MM.1S (cell line): ENCODE data around the gene GADD45B.

Experiments used
- DNase-seq: peaks from one replicate; pipeline ENCODE4 v3.0.0-alpha.2; 2015
- H2AFZ ChIP-seq: fragments of 300-600 bp; sonication (generic); 2 replicates; pipeline ENCODE4 v1.6.0; 2016; ENCODE audit warnings: antibody characterized with exemption, low read length
- H3F3A ChIP-seq: fragments of 300-600 bp; sonication (generic); 2 replicates; pipeline ENCODE4 v1.6.1; 2016; ENCODE audit warnings: mild to moderate bottlenecking, antibody characterized with exemption, low read length, moderate library complexity, mixed read lengths; ENCODE audit not compliant: insufficient read depth
- H3K27ac ChIP-seq: fragments of 300-600 bp; sonication (generic); 2 replicates; pipeline ENCODE4 v1.5.1; 2016; ENCODE audit warnings: mild to moderate bottlenecking, low read length
- H3K27me3 ChIP-seq: fragments of 300-600 bp; sonication (generic); replicated peaks from 2 replicates; pipeline ENCODE4 v1.6.0; 2016; ENCODE audit warnings: low read length; ENCODE audit not compliant: insufficient read depth
- H3K36me3 ChIP-seq: fragments of 300-600 bp; sonication (generic); replicated peaks from 2 replicates; pipeline ENCODE4 v1.6.1; 2016; ENCODE audit warnings: mild to moderate bottlenecking, low read length, mixed read lengths; ENCODE audit not compliant: insufficient read depth
- H3K4me1 ChIP-seq: fragments of 300-600 bp; sonication (generic); 2 replicates; pipeline ENCODE4 v1.6.1; 2016; ENCODE audit warnings: low read length, mixed read lengths
- H3K4me2 ChIP-seq: fragments of 300-600 bp; sonication (generic); 2 replicates; pipeline ENCODE4 v1.6.0; 2016; ENCODE audit warnings: low read depth, low read length
- H3K4me3 ChIP-seq: fragments of 300-600 bp; sonication (generic); 2 replicates; pipeline ENCODE4 v1.5.1; 2016; ENCODE audit warnings: low read length, mixed read lengths
- H3K79me2 ChIP-seq: fragments of 300-600 bp; sonication (generic); 2 replicates; pipeline ENCODE4 v1.6.1; 2016; ENCODE audit warnings: mixed run types, low read length, mixed read lengths
- H3K9ac ChIP-seq: fragments of 300-600 bp; sonication (generic); 2 replicates; pipeline ENCODE4 v1.6.1; 2016; ENCODE audit warnings: low read length, mixed read lengths
- H3K9me2 ChIP-seq: fragments of 300-600 bp; sonication (generic); replicated peaks from 2 replicates; pipeline ENCODE4 v1.6.1; 2016; ENCODE audit warnings: mild to moderate bottlenecking, low read length, mixed read lengths; ENCODE audit not compliant: insufficient read depth
- H3K9me3 ChIP-seq: fragments of 300-600 bp; sonication (generic); replicated peaks from 2 replicates; pipeline ENCODE4 v1.6.1; 2016; ENCODE audit warnings: mild to moderate bottlenecking, low read length, mixed read lengths; ENCODE audit not compliant: insufficient read depth
- H4K20me1 ChIP-seq: fragments of 300-600 bp; sonication (generic); 2 replicates; pipeline ENCODE4 v1.6.1; 2016; ENCODE audit warnings: mild to moderate bottlenecking, low read length, moderate library complexity, mixed read lengths; ENCODE audit not compliant: insufficient read depth
- CTCF ChIP-seq: fragments of 300-600 bp; sonication (generic); IDR thresholded peaks from 2 replicates; pipeline ENCODE4 v1.5.1; 2016; ENCODE audit warnings: antibody characterized with exemption, low read length, mixed read lengths
- EZH2 ChIP-seq: fragments of 300-600 bp; sonication (generic); optimal IDR thresholded peaks from 2 replicates; pipeline ENCODE3; 2017; ENCODE audit warnings: low read depth, mild to moderate bottlenecking, antibody characterized with exemption, low read length, mixed read lengths
- EZH2phosphoT487 ChIP-seq: fragments of 300-600 bp; sonication (generic); IDR thresholded peaks from 2 replicates; pipeline ENCODE4 v1.6.1; 2018; ENCODE audit warnings: antibody characterized with exemption, low read length

The GADD45B gene

GRCh38 chr19:2444251-2445002 lies 31.5 kb upstream of the GADD45B start:
- H3K9me3 ChIP-seq = no peaks in the 10 kb centered on the region
- H3K9me2 ChIP-seq = no peaks in the 10 kb centered on the region
- peaks cover 15% of the 10 kb centered on the region for H3K36me3 ChIP-seq
- H4K20me1 ChIP-seq = no peaks in the 10 kb centered on the region
- H3K4me3 ChIP-seq = no peak overlapping the region
- H3F3A ChIP-seq = peaks cover 29% of the 10 kb centered on the region
- H3K27ac ChIP-seq = no peak overlapping the region
- TF ChIP-seq EZH2 (no peak), EZH2phosphoT487 (no peak), CTCF (no peak)
- no peak for DNase-seq
- no peak overlapping the region for H3K9ac ChIP-seq
- no peak overlapping the region for H2AFZ ChIP-seq
- peaks cover 16% of the 10 kb centered on the region for H3K4me1 ChIP-seq
- H3K79me2 ChIP-seq = peaks cover 89% of the 10 kb centered on the region
- H3K27me3 ChIP-seq = no peaks in the 10 kb centered on the region
- no peak overlapping the region for H3K4me2 ChIP-seq

GRCh38 chr19:2446381-2446780 lies 29.5 kb upstream of the GADD45B start:
- Histone ChIP-seq H4K20me1 (no peaks in the 10 kb centered on the region), H3K4me3 (no peak overlapping the region; the same call in 1 of the 2 replicates), H2AFZ (no peak overlapping the region), H3F3A (peaks cover 29% of the 10 kb centered on the region), H3K9ac (peak overlapping the region; percentile 63), H3K27ac (peak overlapping the region; percentile 89), H3K79me2 (peaks cover 89% of the 10 kb centered on the region), H3K27me3 (no peaks in the 10 kb centered on the region), H3K4me2 (peak overlapping the region; percentile 71; the same call in 1 of the 2 replicates), H3K9me2 (no peaks in the 10 kb centered on the region), H3K4me1 (peaks cover 16% of the 10 kb centered on the region), H3K9me3 (no peaks in the 10 kb centered on the region), H3K36me3 (peaks cover 12% of the 10 kb centered on the region)
- DNase-seq = peak; percentile 100
- peak; percentile 47 for TF ChIP-seq CTCF
- TF ChIP-seq EZH2phosphoT487 = no peak

GRCh38 chr19:2449019-2449418 lies 26.9 kb upstream of the GADD45B start:
- no peak overlapping the region for H2AFZ ChIP-seq
- no peaks in the 10 kb centered on the region; the same call in 1 of the 2 replicates for H3K36me3 ChIP-seq
- TF ChIP-seq EZH2phosphoT487 = no peak
- TF ChIP-seq CTCF = no peak
- H3K27ac ChIP-seq = no peak overlapping the region
- H3K4me2 ChIP-seq = no peak overlapping the region
- H3K9me2 ChIP-seq = no peaks in the 10 kb centered on the region
- peaks cover 29% of the 10 kb centered on the region for H3F3A ChIP-seq
- H3K79me2 ChIP-seq = peaks cover 89% of the 10 kb centered on the region
- no peak for DNase-seq
- peaks cover 16% of the 10 kb centered on the region for H3K4me1 ChIP-seq
- peaks cover 7% of the 10 kb centered on the region for H4K20me1 ChIP-seq
- no peaks in the 10 kb centered on the region for H3K27me3 ChIP-seq
- H3K4me3 ChIP-seq = no peak overlapping the region
- no peak overlapping the region for H3K9ac ChIP-seq
- H3K9me3 ChIP-seq = no peaks in the 10 kb centered on the region
